Left renal cortex interstitium (tissue), 4 donors: ENCODE measurements around the gene NAV2. TPM values are rescaled to one million over a fixed set of nuclear protein-coding genes. Genes with fewer than 3 reads are reported as not detected.
A peak's percentile ranks its signal among the peaks of the same experiment; 100 is the strongest.

ENCODE experiments used
- DNase-seq, 4 donors: peaks; one replicate each; pipeline ENCODE4 v3.0.0-alpha.2; 2013; ENCODE audit warnings: low read depth in 4 of 4, low spot score in 2 of 4, missing footprints in 1 of 4
- polyA plus RNA-seq, 4 donors: library from polyadenylated mRNA; unstranded; fragments of 120-200 nt; gene quantifications; one replicate each; pipeline ENCODE4 v1.2.1, GENCODE V29; 2013; ENCODE audit not compliant: insufficient read length in 4 of 4

NAV2 gene
- polyA plus RNA-seq, 4 donors: 29.7 to 61.7 (median 39.1) TPM

DNA sequence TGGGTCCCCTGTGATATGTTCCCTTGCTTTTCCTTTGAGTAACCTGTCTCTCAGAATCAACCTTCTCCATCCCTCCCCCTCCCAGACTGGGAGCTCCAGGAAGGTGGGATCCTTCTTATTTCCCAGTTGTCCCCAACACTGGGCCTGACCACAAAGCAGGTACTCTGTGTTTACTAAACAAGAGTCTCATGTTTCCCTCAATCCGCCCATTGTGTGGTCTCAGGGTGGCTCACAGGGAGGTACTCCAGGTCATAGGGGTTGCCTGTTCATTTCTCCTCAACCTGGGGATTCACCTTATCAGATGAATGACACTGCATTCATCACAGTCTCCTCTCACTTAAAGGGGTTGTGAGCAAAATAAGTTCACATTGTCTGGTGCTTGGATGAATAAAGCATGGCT lies 26.4 kb upstream of the NAV2 start:
- DNase-seq: no peak

DNA sequence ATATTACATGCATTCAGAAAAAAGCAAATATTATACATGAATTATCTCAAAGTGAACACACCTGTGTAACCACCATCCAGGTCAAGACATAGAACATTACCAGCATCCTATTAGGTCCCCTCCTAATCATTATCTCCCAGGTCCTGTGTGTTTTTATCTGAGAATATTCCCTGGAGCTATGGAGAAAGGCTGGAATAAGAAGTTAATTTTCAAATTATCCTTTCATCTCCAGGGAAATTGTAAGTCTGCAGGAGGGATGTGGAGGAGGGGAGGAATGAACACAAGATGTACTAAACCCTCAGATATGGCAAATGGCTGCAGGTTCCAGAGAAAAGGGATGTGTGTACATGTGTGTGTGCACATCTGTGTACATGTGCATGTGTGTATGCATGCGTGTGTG lies 25.2 kb upstream of the NAV2 start:
- DNase-seq: no peak

DNA sequence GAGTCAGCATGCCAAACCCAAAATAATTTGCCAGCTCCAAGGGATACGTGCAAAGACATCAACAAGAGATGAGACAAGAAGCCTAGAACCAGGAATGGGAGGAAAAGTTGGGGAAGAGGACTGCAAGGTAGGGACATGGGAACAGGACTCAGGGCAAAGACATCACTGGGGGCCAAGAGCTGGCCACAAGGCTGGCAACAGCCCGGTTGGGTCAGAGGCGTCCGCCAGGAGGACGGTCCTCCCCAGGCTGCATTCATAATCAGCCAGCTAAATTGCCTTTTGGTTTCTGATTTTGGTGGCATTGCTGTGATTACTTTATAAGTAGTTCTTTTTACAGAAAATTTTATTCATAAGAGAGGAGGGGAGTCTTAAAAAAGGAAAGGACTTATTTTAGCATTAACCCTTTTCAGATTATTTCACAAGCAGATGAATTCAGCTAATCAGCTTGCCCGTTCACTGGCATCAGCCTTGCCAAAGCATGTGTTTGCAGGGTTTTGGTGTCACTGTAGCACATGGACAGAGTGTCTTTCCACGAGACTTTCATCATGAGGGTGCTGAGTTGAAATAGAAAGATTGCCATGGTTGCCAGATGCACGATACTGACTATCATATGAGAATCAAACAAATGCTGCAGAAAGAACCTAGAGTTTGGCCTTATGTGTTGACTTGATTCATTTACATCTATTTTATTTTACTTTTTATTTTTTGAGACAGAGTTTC lies 23.2 kb upstream of the NAV2 start:
- DNase-seq: no peak

DNA sequence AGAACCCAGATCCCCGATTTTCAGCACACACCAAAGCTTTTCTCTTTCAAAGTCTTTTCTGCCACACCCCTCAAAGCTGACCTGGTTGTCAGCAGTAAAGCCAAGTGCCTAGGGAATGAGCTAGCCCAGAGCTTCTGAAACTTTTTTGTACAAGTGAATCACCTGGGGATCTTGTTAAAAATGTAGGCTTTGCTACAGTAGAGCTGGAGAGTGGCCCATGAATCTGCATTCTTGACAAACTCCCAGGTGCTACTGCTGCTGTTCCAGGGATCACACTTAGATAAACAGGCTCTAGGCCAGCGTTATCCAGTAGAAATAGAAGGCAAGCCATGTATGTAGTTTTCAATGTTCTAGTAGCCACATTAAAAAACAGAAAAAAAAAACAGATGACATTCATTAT lies 21.8 kb upstream of the NAV2 start:
- no peak for DNase-seq

DNA sequence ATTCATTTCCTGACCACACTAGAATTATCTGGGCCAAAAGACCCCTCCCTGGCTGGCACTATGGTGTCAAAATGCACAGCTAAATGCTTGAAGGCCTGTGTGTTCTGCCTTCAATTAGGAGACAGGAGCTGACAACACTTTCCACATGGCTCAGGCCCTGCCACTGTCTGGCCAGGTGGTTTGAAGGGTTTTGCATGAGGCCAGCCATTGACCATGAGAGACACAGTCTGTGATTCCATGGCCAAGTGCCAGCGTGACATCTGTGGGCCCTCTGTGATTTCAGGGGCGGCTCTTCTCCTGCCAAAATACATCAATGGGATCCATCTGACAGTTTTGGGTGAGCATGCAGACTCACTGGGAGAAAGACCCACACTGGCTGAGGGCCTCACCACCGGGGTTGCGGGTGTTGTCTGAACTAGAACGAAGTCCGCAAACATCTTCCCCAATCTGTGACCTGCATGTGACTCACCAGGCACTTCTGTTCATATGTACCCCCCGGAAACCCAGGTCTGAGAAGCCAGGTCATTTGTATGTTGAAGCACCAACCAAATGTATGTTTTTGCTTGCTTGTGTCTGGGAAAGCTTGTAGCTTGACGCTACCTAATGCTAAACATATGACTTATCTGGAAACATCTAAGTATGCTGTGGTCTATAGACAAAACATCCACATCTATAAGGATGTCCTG lies 20.7 kb upstream of the NAV2 start:
- no peak for DNase-seq

DNA sequence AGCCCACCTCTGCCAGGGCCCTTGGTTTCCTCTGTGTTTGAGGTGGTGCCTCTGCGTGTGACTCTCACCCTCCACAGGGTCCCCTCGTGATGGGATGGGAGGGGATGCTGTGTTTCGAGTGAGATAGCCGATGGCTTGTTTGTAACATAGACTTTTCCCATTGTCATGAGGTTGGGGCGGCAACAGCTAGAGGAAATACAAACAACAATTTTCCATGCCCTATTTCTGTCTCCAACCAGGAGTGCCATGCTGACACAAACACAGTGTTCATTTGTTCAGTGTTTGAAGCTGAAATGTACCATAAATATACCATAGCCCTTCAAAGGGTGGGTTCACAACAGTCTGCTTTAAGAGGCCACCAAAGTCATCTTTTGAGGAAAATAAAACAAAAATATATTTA lies 19.5 kb upstream of the NAV2 start:
- DNase-seq: no peak

DNA sequence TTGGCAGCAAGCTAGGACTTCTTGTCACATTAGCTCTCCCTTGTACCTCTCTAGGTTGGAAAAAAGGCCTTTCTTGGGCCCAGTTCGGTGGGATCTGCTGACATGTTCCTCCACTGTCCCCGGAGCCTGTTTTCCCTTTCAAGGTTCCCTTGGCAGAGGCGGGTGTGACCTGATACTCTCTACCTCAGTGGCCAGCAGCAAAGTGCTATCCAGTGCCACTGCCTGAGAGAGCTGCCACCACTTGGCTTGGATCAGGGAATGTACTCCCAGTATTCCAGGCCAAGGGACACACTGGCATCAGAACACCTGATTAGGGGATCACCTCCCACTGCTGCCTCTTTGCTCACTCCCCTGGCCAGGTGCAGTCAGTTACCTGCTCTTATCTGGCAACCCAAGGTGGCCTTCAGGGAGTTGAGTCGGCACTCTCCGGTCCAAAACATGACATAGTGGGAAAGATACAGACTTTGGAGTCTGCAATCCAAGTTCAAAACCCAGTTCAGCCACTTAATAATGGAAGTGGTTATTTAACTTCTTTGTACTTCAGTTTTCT lies 17.8 kb upstream of the NAV2 start:
- no peak for DNase-seq

DNA sequence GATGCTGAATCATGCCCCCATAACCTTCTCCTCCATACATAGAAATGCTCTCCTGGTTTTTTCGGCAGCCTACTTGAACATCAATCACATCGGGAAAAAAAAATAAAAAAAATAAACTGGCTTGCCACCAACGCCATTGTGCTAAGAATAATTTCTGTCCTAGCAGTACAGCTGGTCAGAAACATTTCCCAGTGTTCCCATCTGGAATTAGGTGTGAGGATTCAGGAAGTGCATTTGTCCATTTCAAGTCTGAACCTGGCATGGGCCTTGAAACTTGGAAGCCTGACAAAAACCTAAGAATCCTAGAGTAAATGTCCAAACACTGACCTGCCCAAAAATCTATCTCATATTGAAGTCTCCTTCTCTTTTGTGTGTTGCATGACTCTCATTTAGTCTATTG lies 16.6 kb upstream of the NAV2 start:
- DNase-seq: no peak

DNA sequence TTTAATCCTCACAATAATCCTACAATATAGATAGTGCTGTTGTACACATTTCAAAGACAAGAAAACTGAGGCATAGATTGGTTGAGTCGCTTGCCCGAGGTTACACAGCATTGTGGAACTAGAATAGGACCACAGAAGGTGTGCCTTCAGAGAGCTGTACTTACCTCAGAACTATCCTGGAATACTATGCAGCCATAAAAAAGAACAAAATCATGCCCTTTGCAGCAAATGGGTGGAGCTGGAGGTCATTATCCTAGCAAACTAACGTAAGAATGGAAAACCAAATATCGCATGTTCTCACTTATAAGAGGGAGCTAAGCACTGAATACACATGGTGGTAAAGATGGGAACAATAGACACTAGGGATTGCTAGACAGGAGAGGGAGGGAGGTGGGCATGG lies 15.7 kb upstream of the NAV2 start:
- DNase-seq: no peak

DNA sequence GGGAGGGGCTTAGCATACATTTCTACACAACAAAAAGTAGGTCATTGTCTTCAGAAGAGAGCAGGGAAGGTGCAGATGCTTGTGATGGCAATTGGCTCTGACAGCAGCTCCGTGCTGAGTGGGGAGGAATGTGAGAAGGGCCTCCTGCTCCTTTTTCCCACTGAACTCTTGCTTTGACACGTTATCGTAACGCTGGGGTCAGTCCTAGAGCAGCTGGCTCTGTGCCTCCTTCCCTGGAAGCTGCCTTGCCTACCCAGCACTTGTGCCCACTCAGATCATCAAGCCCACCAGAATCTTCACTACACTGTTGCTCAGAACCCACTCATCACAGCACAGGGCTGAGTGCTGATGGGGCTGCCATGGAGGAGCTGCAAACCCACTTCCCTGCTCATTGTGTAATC lies 14.9 kb upstream of the NAV2 start:
- no peak for DNase-seq

DNA sequence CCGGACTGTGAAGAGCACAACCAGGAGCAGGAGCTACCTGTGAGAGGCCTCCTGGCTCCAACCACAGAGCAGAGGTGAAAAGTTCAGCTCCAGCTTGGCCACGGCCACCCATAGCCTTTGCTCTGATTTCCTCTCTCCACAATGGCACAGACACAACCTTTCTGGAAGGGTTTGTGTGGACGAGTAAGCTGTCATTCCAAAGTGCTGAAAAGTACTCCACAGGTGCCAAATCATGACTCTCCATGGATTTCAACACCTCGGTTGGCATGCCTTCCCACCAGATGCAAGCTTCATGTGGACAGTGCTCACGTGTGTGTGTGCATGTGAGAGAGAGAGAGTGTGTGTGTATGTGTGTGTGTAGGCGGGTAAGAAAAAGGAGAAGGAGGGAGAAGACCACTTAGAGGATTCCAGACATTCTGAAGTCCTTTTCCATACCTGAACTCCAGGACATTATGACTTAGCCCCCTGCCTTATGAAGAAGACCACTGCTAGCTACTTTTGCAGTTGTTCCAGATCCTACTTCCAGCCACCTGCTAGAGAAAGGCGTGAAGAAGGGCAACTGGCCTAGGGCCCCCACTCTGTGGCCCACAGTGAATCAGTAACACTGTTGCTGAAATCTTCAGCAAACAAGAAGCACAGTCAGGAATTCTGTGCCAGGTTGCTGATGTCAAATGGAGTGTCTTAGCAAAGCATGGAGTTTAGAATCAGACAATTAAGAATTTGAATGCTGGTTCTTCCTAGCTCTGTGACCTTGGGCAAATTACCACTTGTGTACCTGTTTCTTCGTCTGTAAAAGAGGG lies 13.9 kb upstream of the NAV2 start:
- DNase-seq: no peak

DNA sequence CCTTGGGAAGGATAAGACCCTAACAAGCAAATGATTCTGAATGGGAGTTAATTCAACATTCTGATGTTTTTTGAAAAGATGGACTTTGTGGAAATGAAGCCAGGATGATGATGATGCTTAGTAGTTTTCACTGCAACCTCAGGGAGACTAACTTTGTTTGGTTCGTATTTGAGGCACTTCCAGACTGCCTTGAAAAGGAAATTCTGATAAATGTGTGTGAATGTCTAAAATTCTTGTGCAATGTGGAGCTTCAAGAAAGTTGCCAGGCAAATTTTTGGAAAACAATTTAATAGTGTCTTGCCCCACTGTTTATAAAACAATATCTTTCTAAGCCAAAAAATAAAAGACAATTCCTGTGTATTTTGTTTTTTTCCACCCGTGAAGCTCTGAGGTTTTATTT lies 11.2 kb upstream of the NAV2 start:
- no peak for DNase-seq

DNA sequence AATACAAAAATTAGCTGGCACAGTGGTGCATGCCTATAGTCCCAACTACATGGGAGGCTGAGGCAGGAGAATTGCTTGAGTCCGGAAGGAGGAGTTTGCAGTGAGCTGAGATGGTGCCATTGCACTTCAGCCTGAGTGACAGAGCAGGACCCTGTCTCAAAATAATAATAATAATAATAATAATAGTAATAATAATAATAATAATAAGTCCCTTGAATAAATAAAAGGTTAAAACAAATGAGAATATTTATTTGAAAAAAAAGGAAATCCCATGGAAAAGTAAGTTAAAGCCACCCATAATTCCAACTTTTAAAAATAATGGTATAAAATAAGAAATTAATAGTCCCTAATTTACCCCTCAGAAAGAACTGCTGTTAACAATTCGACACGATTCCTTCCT lies 10.0 kb upstream of the NAV2 start:
- DNase-seq: no peak

DNA sequence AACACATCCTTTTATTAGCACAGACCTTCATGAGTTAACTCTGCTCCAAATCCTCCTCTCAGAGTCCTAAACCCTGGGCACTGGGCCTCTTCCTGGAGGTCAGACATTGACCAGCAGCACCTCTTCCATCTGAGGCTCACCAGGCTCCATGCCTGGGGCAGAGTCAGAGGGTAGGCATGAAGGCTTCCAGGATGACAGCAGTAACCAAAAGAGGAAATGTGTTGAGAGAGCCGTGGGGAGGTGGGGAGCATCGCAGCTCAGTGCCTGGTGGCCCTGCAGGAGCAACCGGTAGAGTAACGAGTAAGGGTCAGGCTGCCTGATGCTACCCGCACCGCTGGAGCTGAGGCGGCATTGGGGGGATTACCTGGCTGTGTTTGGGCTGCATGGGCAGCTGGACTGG lies 9.4 kb upstream of the NAV2 start:
- no peak for DNase-seq

DNA sequence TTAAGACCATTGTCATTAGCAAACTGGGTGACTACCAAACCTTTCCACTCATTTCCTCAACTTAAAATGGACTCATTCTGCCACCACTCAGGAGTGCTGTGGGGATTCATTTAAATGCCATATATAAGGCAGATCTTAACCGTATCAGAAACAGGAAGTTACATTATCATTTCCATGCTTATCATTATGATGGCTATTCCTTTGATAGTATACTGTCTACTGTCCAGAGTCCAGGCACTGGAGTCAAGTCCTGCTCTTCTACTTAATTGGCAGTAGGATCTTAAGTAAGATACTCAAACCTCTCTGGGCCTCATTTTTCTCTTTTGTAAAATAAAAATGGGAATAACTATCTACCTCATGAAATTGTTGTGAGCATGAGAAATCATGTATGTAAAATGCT lies 8.4 kb upstream of the NAV2 start:
- DNase-seq: no peak

DNA sequence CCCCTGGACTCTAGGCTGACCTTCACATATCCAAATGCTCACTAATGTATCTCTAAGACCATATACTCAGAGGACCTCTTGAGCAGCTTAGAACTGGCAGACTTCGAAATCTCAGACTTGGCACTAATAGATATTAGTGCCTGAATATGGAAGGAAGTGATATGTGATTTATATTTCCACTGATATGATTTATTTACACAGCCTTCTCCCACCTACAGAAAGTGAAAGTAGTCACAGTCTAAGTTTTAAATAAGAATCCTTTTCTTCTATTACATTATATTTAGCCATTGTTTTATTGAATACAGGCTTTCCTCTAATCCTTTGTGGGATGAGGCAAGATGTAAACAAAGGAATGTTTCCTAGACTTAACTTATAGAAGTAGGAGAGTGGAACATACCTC lies 6.7 kb upstream of the NAV2 start:
- no peak for DNase-seq

DNA sequence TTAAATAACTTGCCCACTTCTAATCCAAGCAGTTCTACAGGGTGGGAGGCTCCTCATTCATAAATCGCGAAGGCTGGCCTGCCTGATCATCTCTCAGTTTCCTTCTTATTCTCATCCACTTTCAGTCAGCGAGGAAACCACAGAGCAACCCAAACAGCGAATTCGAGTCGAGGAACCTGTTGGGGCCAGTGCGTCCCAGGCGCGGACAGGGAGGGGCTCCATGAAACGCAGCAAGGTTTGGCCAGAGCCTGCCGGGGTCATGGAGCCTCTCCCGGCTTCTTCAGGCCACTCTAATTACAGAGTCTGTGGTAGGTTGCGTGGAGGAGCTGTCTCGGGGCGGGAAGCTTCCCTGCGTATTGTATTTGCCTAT lies 741 bp upstream of the NAV2 start:
- peak in 2 of 4 donors; percentile 37 to 53 for DNase-seq

DNA sequence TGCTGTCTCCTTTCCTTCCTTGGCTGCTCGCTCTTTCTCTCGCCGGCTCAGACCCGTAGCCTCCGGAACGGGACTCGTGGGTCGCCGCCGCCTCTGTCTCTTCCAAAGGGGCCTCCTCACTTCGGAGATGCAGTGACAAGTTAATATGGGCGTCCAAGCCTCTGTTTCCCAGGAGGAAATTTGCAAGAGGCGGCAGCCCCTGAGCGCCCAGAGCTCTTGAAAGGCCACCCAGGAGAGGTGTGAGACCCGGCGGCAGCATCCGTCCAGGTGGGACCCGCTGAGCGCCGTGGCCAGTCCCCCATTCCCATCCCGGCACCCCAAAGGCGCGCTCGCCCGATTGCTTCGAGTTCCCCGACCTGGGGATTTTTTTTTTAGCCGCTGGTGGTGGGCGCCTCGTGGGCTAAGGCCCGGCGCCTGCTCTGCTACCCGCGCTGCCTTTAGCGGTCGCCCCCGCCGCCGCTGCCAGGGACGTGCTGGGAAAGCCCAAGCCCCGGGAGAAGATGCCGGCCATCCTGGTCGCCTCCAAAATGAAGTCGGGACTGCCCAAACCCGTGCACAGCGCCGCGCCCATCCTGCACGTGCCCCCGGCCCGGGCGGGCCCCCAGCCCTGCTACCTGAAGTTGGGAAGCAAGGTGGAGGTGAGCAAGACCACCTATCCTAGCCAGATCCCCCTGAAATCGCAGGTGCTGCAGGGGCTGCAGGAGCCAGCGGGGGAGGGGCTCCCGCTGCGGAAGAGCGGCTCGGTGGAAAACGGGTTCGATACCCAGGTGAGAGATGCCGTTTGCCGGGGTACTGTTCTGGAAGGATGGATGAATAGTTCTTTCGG lies 772 bp downstream of the NAV2 start:
- no peak for DNase-seq

DNA sequence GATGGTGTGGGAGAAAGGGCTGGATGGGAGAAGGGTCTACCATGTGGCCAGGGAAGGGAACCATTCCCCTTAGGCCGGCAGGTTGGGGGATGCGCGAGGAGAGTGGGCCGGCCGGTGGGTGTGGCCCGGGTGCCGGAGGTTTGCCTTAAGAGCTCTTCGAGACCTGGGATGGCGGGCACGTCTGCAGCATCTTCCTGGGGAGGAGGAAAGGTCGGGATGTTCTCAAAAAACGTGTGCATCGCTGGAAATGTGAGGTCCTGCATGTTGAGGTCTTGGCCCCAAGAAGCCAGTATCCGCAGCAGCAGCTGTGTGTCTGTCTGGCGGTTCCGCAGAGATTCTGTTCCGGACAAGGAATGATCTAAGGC lies 1.4 kb downstream of the NAV2 start:
- no peak for DNase-seq

DNA sequence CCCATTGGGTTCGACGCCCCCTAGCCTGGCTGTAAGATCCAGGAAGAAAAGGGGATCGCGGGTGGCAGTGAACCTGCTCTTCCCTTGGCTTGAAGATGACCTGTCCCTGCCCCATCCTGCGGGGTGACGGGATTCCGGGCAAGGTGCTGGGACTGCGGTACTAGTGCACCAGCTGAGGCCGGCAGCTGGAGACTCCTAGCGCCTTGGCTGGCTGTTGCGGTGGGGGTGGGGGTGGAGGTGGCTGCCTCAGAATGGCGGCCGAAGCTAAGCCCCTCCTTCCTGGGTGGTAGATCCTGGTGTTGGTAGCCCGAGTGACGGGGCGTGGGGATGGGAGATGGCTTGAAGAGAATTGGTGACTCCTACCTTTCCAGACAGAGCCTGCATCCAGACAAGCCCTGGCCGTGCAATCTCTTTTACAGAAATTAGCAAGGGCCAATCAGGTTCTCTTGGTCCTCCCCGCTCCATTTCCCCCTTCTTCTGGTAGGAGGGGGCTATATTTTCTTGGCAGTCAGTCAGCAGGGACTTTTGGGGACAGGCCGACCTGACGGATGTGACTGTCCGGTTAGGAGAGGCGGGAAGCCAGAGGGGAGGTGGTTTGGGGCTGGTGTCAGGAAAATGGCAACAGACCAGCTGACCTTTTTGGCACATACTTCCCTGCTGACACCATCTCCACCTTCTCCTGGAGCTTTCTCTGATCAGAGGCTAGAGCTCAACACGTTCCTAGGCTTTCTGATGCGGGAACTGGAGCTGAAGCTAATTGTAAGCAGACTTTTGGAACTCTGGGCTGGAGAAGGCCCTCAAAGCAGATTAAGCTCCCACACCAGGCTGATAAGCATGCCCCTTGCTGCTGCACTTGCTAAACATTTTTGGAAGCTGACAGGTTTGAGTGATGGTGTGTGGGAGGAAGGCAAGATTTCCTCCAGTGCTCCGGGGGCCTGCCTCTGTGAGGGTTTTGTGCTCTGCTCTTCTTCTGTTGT lies 2.0 kb downstream of the NAV2 start:
- DNase-seq: no peak
